Measurements from ENCODE around the gene HSPB8. TPM values are rescaled to one million over a fixed set of nuclear protein-coding genes. Genes with fewer than 3 reads are reported as not detected.
A peak's percentile ranks its signal among the peaks of the same experiment; 100 is the strongest.

Gene HSPB8
- total RNA-seq, 4 donors from 2014 or later, result 47.8 to 86.4 (median 72.1) TPM

DNA sequence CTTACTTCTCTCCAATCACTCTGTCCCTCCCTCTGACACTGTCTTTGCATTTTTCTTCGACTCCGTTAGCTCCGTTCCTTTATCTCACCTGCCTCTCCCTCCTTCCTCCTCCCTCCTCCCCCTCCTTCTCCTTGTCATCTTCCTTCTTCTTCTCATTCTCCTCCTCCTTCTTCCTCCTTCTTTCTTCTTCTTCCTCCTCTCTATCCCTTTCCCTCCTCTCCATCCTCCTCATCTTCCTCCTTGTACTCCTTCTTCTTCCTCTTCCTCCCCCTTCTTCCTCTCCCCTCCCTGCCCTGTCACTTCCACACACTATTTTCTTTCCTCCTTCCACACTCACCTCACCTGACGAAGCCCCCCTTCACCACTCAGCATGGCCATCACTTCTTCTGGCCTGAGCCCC, 53.0 kb downstream of the HSPB8 start:
- Histone ChIP-seq H3K27me3 (no peaks in the 10 kb centered on the region), H3K4me3 (no peak overlapping the region), H3K36me3 (no peaks in the 10 kb centered on the region), H3K27ac (no peak overlapping the region), H3K9me3 (no peaks in the 10 kb centered on the region), H3K4me1 (no peaks in the 10 kb centered on the region)
- no peak for TF ChIP-seq POLR2A (IDR thresholded peaks at IDR 0.05)
- TF ChIP-seq CTCF (IDR thresholded peaks at IDR 0.05), result no peak
- no peak for DNase-seq
- WGBS, 2 donors, result 73 to 79% methylated on average over 4 of the region's 4 CpGs
- intact Hi-C loops (cut with DNase I), result no loop called here

- no peaks in the 10 kb centered on the region for H3K27me3 ChIP-seq
- WGBS, 2 donors, result 75 to 77% methylated on average over 9 of the region's 9 CpGs
- no peak overlapping the region for H3K4me3 ChIP-seq
- DNase-seq, result no peak
- H3K9me3 ChIP-seq, result no peaks in the 10 kb centered on the region
- intact Hi-C loops (cut with DNase I), result no loop called here
- TF ChIP-seq CTCF (IDR thresholded peaks at IDR 0.05), result peak in 1 of 6 experiments; percentile 18
- TF ChIP-seq POLR2A (IDR thresholded peaks at IDR 0.05), result no peak
- no peak overlapping the region for H3K27ac ChIP-seq
- H3K36me3 ChIP-seq, result no peaks in the 10 kb centered on the region
- H3K4me1 ChIP-seq, result no peaks in the 10 kb centered on the region
These were observed 56.5 kb downstream of the HSPB8 start for GRCh38 chr12:119235197-119235751.

GRCh38 chr12:119236372-119236771, 57.6 kb downstream of the HSPB8 start:
- TF ChIP-seq CTCF (IDR thresholded peaks at IDR 0.05) (no peak), POLR2A (IDR thresholded peaks at IDR 0.05) (no peak)
- no peak for DNase-seq
- Histone ChIP-seq H3K36me3 (no peaks in the 10 kb centered on the region), H3K27ac (no peak overlapping the region), H3K4me1 (no peaks in the 10 kb centered on the region), H3K9me3 (no peaks in the 10 kb centered on the region), H3K27me3 (no peaks in the 10 kb centered on the region), H3K4me3 (no peak overlapping the region)
- intact Hi-C loops (cut with DNase I), result no loop called here

DNA sequence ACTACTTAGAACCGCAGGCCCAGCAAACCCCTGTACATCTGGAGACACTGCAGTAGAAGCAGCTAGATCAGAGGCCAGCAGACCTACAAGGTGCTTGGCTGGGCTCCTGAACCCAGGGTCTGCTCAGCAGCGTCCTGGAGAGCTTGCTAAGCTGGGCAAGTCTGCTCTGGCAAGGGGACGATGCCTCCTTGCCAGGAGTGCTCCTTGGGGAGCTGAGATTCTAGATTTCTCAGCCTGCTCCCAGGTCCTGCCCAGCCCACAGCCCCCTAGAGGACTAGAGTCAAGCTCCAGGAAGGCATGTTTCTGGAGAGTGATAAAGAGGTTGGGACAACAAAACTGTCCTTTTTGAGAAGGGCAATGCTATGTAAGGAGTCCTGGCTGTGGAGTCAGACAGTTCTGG, 60.3 kb downstream of the HSPB8 start:
- no peaks in the 10 kb centered on the region for H3K27me3 ChIP-seq
- DNase-seq, result no peak
- 53 to 67% methylated on average over 1 to 2 of the region's 3 CpGs for WGBS, 2 donors
- no peak overlapping the region for H3K4me3 ChIP-seq
- H3K27ac ChIP-seq, result no peak overlapping the region
- no peak for TF ChIP-seq POLR2A (IDR thresholded peaks at IDR 0.05)
- TF ChIP-seq CTCF (IDR thresholded peaks at IDR 0.05), result no peak
- intact Hi-C loops (cut with DNase I), result no loop called here
- no peaks in the 10 kb centered on the region for H3K9me3 ChIP-seq
- H3K36me3 ChIP-seq, result no peaks in the 10 kb centered on the region
- no peaks in the 10 kb centered on the region for H3K4me1 ChIP-seq

DNA sequence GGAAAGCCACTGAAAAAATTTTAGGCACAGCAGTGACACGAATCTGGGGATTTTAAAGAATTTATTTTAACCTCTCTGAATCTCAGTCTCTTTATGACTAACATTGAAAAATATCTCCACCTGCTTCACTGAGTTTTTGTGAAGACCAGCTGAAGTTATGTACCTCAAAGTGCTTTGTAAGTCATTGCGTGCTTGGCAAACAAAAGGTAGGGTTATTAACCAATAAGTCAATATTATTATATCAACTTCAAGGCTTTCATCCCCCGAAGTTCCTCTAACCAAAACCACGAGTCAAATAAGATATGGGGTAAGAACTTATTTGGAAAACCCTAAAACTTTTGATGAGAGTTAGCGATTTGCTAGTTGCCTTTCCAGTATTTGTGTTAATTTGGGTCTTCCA, 62.3 kb downstream of the HSPB8 start:
- Histone ChIP-seq H3K27me3 (no peaks in the 10 kb centered on the region), H3K4me1 (peaks cover 0 to 6% (median 0%) of the 10 kb centered on the region in 3 donors), H3K36me3 (no peaks in the 10 kb centered on the region), H3K9me3 (no peaks in the 10 kb centered on the region), H3K27ac (no peak overlapping the region), H3K4me3 (no peak overlapping the region)
- TF ChIP-seq CTCF (IDR thresholded peaks at IDR 0.05), result no peak
- TF ChIP-seq POLR2A (IDR thresholded peaks at IDR 0.05), result no peak
- no peak for DNase-seq
- intact Hi-C loops (cut with DNase I), result no loop called here
- 47 to 50% methylated on average over 5 of the region's 5 CpGs for WGBS, 2 donors
